Measurements from ENCODE around the gene KLHL14. TPM values are rescaled to one million over a fixed set of nuclear protein-coding genes. Genes with fewer than 3 reads are reported as not detected.

Gene KLHL14
- total RNA-seq, 1 donor from 2014 or later = 0.85 TPM

DNA sequence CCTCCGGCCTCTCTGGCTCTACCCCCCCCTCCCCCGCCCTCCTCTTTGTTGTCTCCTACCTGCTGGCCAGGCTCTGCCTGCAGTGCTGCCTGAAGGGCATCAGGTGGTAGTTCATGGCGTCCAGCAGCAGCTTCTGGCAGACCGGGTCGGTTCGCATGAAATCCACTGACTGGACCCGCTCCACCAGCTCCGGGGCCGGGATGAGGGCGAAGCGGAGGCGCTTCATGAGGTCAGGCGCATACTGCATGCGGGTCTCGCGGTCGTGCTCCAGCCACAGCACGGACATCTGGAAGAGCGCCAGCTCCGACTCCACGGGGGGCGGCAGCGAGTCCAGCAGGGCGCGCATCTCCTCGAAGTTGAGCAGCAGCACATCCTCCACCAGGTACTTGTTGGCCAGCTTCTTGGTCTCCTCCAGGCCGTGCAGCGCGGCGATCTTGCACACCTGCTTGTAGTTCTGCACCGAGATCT is 3.2 kb downstream of the KLHL14 start:
- DNase-seq = no peak

DNA sequence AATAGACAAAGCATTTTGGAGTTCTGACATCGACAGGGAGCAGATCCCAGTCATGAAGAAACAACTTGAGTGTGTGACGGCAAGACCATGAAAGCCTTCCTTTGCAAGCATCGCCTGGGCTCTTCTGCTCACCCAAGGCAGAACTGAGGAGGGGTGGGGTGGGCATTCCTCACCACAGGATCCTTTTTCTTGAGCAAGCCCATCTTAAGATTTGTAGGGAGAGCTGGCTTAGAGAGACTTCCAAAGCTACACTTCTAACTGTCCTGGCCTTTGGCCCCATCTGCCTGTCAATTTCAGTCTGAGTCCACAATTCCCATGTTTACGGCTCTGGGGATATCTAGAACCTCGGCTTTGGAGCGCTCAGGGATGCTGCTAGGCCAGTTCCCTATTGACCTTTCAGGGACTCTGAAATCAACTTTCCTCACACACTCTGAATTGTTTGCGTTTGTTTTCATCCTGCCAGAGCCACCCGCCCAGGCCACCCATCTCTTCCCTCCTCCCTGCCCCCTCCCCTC is 3.7 kb downstream of the KLHL14 start:
- DNase-seq = no peak

DNA sequence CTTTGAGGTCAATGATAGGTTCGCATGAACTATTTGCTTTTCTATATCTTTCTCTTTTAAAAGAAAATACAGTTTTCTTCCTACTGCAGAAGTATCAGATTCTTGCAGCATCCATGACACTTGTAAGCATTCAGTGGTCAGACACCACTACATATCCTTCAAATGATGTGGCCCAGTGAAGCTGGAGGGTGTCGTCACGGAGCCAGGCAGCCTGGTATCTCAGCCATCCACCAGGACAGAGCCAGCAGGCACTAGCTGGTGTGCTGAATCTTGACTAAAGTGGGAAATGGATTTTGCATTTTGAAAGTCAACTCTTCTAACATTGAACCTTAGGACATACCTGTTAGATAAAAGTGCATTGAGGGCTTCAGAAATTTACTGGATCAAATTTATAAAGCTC is 5.4 kb downstream of the KLHL14 start:
- DNase-seq = no peak

DNA sequence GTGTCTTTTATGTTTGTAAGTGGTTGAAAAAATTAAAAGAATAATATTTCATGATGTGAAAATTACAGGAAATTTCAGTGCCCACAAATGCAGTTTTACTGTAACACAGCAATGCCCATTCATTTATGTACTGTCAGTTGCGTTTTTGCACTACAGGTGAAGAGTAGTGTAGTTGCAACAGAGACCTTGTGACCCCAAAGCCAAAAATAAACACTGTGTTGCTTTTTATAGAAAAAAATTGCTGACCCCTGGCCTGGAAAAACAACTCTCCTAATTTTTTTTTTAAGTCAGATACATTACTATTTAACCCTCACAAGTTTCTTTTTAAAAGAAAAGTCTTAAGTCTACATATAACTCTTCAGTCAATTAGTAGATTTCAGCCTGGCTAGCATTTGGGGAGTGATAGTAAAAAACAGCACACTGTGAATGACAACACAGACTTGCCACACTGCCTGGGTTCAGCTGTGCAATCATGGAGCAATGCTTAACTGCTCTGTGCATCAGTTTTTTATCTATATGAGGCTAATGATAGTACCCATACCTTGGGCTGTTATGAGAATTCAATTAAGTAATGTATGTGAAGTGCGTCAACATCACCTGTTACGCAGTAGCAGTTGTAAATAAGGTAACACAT is 8.1 kb downstream of the KLHL14 start:
- no peak for DNase-seq

DNA sequence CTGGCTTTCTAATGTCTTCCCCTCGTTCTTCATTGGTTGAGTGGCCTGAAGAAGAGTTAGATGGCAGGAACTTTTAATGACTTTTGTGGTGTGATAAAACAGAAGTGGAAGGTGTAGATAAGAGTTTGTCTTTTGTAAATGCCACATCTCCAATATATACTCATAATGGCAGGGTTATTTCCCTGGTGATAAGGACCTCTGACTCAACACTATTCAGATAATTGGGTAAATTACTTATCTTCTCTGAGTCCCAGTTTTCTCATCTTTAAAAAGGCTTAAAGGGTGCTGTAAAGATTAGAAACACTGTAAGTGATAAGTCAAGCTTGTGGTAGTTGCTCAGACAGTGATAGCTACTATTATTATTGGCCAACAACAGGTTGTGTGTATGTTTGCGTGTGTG is 9.5 kb downstream of the KLHL14 start:
- no peak for DNase-seq

DNA sequence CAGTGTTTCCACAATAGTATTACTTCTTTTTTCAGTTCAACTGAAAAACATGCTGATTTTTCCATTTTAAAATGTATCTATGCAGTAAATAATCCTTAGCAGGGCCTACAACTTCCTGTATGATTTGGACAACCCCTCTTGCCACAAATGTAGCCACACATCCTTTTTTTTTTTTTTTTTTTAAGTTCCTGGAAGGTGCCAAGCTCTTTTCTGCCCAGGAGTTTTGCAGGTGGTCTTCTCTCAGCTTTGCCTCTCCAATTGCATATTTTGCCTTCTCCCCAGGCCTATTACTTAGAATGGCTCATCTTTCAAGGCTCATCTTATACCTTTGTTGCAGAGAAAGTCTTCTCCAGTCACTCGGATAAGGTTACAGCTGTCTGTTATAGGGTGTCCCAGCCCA is 11.6 kb downstream of the KLHL14 start:
- no peak for DNase-seq

DNA sequence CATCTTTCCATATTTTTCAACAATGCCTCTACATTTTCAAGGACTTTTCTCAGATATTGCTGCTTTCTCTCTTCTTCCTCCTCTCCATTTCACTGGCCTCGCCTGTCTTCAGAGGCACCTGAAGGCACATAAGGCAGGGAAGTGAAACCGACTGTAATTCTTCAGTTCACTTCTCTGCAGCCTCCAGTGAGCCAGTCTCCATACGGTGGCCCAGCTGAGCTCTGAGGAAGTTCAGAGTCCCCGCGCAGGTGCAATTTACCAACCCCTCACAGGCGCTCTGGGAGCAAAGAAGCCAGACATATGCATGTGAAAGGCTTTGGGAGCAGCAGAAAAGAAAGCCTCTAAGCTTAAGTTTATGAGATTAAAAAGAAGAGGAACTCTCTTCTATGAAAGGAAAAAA is 12.4 kb downstream of the KLHL14 start:
- no peak for DNase-seq

DNA sequence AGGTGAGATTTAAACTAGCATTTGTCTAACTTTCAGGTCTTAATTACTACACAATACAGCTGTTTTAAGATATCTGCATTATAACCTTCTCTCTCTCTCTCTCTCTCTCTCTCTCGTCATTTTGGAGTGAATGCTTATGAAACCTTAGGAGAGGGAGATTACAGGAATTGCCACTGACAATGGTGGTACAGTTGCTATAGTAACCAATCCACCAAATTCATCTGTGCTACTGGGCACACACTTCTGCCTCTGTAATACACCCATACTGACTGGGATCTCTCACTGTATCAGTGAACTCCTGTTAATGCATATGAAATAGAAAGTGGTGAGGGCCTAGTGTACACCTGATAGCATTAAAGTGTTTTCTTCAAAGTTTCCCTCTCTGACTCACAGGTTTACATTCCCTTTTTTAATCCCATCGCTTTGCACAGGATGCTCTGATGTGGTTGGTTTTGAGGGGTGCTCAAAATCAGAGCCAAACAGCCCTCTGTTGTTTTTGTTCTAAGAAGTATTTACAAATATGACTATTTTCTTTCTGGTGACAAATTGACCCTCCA is 13.1 kb downstream of the KLHL14 start:
- no peak for DNase-seq

DNA sequence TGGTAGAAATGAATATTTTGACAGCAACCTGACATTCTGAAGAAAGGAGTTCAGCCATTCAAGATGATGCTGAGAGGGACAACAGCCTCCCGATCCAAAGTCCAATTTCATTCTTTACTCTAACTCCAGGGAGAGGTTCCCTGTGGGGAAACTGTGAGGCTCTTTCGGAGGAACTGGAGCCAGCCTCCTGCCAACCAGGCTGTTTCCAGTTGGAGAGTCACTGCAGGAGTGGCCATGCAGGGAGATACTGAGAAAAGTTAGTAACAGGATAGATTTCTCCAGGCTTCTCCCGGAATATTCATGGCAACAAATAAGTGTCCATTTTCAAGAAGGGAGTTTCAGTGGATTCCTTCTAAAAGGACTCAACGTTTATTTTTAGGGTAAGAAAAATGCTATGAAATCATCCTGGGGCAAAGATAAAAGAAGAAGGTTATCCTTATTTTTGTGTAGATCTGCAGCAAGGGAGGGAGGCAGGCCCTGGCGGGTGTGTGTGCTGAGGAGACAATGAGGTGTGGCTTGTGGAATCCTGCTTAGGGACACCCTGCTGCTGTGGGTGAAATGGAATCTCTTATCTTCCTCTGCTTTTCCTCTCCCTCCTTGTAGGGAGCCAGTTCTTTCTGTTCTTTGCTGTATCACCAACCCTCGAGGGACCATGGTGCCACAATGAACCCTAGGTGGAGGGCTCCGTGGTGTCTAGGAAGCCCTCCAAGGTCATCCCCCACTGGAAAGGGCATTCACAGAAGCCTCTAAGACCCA is 18.1 kb downstream of the KLHL14 start:
- DNase-seq = no peak

DNA sequence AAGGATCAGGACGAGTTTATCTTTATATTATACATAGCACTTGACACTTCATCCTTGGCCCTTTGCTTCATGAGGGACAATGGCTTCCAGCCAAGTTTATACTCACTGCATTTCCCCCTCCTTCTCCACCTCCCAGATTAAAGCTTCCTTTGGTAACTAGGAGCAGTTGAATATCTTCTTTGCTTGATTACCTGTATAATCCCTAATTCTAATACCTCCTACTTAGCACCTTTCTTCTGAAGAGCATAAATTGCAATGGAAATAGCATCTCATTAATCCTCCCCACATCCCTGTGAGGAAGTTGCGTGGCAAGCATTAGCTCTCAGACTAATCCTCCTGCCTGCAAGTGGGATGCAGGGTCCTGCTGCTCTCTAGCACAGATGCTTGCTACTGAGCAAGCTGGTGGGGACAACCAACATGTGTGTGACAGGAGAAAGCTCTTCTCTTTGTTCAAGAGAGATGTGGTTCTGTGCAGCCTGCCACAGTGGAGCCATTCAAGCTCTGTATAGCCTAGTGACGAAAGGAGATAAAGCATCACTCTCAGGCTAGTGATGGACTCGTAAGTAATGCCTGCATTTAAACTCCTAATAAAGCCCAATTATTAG is 19.1 kb downstream of the KLHL14 start:
- no peak for DNase-seq

DNA sequence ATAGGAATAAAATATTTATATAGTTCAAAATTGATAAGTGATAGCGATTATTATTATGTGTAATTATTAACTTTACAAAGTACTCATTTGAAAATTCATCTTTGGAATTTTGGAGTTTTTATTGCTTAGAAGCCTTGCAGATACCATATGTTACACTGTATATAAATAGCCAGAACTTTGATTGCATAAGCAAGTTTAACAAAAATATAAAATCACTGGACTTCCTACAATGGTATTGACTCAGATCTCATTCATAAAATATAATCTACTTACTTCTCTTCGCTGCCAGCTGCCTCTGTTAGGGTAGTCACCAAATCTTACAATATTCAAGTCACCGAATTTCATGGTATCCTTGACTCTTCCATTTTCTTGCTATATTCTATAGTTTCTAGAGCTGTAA is 22.5 kb downstream of the KLHL14 start:
- no peak for DNase-seq

DNA sequence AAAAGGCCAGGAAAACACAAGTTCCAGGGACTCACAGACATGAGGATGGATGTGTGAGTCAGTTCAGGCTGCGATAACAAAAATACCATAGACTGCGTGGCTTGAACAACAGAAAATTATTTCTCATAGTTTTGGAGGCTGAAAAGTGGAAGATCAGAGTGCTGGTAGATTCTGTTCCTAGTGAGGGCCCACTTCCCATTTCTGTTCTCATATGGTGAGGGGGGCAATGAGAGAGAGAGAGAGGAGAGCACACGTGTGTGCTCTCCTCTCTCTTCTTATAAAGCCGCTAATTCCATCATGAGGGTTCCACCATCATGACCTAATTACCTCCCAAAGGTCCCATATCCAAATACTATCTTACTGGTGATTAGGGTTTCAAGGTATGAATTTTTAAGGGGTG is 23.0 kb downstream of the KLHL14 start:
- no peak for DNase-seq

DNA sequence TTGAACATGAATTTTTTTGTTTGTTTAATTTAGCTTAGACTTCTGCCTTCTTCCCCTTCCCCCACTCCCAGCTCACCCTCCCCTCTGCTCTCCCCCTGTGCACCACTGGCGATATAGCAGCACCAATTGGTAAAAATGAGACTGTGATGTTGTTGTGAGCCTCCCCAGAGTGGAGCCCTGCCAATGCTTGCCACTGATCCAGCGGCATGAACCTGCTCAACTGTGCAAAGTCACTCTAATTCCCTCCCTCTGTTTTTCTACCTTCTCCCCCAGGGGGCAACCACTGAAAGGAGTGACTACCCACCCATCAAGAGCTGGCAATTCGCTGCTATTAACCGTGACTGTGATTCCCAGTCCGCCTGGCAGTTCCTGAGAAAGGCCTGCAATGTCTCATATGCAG is 30.2 kb downstream of the KLHL14 start:
- DNase-seq = no peak

DNA sequence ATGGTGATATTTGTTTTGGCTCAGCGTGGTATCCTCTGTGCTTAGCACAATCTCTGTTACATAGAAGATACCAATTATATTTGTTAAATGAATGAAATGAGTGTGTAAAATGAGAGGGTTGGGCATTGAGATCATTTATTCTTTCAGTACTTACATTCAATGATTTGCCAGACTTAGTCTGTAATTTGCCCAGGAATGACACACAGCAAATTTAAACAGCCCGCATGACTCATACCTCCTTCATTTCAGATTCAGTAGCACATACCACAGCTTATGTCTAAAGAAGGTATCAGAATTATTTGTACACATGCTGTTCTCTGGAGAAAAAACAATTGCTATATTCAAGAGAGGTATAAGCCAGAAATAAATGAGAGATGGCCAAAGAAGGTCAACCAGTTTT is 37.0 kb downstream of the KLHL14 start:
- peak; percentile 35 for DNase-seq

DNA sequence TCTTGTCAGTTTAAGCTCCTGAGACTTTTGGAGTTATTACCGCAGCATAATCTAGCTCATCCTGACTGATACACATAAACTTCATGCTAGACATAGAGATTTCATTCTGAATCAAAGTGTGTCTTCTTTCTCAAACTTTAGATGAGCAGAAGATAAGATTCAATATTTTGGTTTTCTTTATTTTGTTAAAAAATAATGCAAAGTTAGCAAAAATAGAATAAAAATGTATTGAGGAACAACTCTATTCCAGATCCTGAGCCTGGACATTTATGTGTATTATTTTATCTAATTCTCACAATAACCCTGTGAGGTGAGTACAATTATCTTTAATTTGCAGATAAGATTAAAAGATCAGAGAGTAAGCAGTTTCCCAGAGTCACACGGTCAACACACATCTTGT is 38.4 kb downstream of the KLHL14 start:
- DNase-seq = no peak

DNA sequence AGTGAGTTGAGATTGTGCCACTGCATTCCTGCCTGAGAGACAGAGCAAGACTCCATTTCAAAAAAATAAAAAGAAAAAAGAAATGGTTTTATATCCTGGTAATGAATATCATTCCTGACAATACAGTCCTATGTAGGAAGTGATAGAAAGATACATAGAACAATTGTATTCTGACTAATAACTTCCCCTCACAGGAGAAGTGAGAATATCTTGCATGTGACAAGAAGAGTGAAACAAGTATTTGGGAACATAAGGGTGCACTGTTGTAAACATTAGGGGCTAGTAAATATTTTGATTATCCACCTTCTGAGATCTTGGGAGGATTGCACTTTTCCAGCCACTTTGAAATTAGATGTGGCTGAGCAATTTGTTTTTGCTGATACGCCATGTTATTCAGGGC is 40.7 kb downstream of the KLHL14 start:
- DNase-seq = peak; percentile 15

DNA sequence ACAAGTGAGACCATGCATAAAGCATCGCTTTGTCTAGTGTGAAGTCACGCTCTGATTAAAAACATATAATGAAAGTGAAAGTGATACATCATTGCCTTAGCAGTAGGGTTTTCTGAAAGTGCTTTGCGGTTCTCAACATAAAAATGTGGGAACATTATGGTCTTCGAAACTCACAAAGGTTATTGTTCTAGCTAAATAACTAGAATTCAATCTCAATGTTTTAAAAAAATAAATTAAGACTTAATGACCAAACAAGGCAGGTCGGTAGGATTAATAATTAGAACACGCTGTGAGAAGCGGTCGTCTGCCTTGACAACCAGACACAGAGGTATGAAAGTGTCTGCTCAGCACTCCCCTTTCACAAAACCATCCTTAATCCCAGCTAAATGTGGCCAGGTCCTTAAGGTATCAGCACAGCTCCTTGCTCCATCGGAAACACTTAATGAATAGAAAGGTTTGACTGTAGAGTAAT is 42.2 kb downstream of the KLHL14 start:
- peak; percentile 52 for DNase-seq

DNA sequence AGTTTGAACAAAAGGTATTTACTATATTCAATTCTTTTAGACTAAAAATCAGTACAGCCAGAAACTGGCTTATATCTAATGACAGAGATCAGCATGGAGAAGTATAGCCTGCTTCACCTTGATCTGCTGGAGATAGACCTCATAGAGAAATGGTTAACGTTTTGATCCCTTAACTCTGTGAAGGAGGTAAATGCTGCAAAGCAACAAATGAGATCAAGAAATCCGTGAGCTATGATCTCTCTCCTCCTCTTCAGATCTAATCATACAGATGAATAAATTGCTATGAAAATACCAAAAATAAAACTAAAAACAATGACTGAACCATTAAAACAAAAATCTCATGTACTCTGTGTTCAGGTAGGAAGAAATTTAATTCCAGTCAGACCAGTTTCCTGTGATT is 42.8 kb downstream of the KLHL14 start:
- DNase-seq = peak; percentile 4

DNA sequence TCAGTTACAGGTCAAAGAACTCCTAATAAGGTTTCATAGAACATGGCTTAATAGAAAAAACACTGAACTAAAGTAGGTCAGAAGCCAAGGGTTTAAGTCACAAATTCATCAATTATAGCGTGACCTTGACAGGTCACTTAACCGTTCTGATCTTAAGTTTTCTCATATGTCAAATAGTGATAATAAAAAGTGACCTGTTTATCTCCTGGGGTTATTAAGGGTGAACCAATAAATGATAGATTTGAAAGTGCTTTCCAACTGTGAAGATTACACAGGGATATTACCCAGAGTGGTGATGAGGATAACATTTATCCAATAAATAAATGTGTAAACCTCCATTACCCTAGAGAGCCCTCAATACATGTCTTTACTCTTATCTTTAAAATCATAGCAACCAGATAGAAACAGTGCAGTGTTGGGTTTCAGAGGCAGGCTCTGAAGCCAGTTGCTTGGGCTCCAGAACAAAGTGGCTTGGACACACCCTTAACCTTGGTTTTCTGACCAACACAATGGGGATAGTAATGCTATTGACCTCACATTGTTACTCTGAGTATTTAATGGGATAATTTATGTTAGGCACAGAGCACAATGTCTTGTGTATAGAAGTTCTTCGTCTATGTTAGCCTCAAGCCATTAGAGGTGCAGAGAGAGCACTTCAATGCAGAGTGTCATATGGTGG is 48.6 kb downstream of the KLHL14 start:
- DNase-seq = no peak

DNA sequence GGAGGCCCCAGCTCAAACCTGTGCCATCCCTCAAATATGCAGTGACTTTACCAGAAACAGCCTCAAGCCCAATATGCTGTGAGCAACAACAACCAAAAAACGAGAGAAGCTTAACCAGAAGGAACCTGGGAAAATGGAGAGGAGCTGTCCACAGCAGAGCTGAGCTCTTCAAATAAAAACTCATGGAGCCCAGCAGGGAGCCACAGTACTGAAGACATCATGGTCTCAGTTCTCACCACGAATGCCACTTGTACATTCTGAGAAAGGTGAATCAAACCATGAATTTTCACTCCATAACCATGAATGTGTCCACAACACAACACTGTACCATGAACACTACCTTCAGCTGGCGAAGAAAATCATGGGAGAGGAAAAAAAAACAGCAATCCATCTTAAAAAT is 50.5 kb downstream of the KLHL14 start:
- DNase-seq = no peak

DNA sequence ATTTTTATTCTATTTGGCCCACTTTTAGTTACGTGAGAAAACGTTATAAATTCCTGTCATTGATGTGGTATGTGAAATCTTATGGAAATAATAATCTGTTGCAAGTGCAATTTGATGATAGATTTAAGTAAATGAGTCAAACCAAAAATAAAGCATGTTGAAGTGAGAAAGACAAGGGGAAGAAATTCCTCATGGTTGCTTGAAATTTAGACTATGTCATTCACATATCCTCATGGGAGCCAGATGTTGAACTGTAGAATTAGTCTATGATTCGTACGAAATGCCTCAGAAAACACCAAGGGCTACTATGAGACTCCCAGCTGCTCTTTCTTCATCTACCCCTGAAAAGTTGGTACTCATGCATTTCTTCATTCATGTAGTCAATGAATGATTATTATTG is 55.7 kb downstream of the KLHL14 start:
- DNase-seq = no peak

DNA sequence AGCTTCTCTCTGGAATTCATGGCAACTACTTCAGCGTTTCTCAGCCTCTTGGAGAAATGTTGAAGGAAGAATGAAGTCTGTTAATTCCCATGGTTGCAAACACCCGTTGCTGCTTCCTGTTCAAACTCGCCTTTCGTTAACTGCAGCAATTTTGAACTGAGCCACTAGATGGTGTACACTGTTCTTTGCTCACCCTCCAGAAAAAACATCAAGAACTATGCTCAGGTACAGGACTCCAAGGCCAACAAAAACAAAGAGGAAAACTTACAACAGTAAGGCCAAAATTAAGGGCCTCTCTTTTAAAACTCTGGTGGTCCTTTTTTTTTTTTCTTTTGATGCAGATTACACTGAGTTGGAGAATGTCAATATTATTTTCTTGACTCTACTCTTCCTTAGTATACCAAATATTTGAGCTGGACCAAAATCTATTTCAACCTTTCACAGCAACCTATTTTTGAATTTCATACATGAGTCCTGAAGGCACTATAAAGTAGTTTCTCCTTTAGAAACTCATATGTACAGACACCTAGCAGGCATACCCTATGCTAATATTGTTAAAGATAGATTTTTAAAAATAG is 58.2 kb downstream of the KLHL14 start:
- DNase-seq = peak; percentile 87

Measured in dermis blood vessel endothelial cell (primary cell).